ENCODE data around the gene FKBP1B.

FKBP1B gene

DNA sequence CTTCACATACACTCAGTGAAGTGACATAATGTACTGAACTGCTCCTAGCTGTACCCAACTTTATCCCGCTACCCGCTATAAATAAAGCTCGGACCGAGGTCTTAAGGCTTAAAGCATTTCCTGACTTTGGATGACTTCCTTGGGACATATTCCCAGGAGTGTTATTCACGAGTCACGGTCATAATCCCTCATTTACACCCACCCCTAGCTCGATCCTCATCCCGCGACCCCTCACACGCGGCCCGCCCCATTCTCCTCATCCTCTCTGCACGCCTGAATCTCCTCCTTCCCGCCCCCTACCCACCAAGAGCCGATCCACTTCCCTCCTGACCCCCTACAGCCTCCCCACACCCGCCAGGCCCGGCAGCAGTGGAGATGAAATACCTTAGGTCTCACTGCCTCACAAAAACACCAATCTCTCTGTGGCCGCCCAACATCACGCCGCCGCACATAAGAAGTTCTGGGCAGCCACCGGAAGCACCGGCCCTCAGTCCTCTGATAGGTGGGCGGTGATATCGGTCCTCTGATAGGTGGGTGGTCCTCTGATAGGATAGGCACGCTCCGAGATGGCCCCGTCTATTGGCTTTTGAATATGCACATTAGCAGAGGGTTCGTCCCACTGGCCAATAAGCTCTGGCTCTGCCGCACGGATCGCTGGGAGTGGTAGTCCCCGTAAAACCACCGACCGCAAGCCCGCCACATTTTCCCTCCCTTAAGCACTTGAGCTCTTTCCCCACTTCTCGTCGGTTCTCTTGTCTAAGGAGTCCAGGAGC is 2.4 kb upstream of the FKBP1B start, which contains the start of gene WDCP:
Gene WDCP (minus strand): TSS at position 462 of the 773 bp plus-strand sequence. CDS start 7,897 bp downstream, outside the sequence.
- Histone ChIP-seq H3K36me3 (ENCODE audit: control insufficient read depth in 2 of 2, insufficient read depth in 2 of 2, low read length in 2 of 2) (no peaks in the 10 kb centered on the region), H3K27me3 (ENCODE audit: control insufficient read depth in 2 of 2, insufficient read depth in 2 of 2, low read length in 2 of 2) (no peaks in the 10 kb centered on the region), H3K27ac (ENCODE audit: low read depth in 2 of 2, low read length in 2 of 2) (peak within 1 kb of the TSS; percentile 50 to 55), H3K4me1 (ENCODE audit: control insufficient read depth in 2 of 2, insufficient read depth in 2 of 2, low read length in 2 of 2) (peaks cover 5 to 6% of the 10 kb centered on the region in 2 donors), H3K4me3 (ENCODE audit: low read length in 2 of 2) (peak within 1 kb of the TSS; percentile 91 to 94), H3K9me3 (ENCODE audit: control insufficient read depth in 2 of 2, low read length in 2 of 2) (no peaks in the 10 kb centered on the region), H3K9ac (ENCODE audit: low read depth in 1 of 2, low read length in 2 of 2) (peak within 1 kb of the TSS; percentile 84)

DNA sequence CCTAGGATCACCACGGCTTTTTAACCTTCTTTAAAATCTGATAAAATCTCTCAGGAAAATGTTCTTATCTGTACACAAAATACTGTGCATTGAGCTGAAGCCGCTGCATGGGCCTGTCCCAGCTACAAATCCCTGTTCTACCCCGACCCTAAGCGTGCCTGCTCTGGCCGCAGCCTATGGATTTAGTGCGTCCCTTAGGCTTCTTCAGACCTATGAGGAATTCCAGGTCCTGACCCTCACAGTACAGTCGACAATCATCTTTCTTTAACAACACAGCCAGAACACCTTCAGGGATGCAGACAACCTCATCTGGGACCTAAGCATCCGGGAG is 1.9 kb upstream of the FKBP1B start:
- Histone ChIP-seq H3K9me3 (ENCODE audit: control insufficient read depth in 2 of 2, low read length in 2 of 2) (no peaks in the 10 kb centered on the region), H3K36me3 (ENCODE audit: control insufficient read depth in 2 of 2, insufficient read depth in 2 of 2, low read length in 2 of 2) (no peaks in the 10 kb centered on the region)

DNA sequence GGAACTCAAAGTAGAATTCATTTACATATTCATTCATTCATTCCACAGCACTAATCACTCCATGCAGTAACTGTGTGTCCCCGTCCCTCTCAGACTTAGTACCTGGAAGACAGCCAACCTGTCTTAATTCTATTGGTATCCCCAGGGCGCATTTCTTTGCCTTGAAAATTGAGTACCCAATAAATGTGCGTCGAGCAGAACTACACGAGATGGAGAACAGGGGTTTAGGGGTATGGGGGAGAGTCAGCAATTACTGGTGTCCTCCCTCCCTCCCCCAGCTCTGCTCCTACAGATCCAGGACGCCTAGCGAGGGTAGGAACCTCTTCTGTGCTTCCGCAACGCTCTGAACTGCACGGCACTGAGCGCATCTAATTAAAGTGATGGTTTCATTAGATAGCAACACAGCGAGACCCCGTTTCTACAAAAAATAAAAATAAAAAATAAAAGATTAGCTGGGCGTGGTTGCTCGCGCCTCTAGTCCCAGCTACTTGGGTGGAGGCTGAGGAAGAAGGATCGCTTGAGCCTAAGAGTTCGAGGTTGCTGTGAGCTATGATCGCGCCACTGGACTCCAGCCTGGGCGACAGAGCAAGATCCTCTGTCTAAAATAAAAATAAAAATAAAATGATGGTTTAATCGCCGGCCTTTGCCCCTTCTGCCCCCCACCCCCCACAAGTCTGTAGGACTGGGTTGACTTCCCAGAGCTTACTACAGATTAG is 614 bp upstream of the FKBP1B start:
- no peak overlapping the region for H3K27ac ChIP-seq (ENCODE audit: low read depth in 2 of 2, low read length in 2 of 2)
- peak overlapping the region; percentile 26 to 57 for H3K9ac ChIP-seq (ENCODE audit: low read depth in 1 of 2, low read length in 2 of 2)
- no peaks in the 10 kb centered on the region for H3K9me3 ChIP-seq (ENCODE audit: control insufficient read depth in 2 of 2, low read length in 2 of 2)
- H3K36me3 ChIP-seq (ENCODE audit: control insufficient read depth in 2 of 2, insufficient read depth in 2 of 2, low read length in 2 of 2), result no peaks in the 10 kb centered on the region
- H3K27me3 ChIP-seq (ENCODE audit: control insufficient read depth in 2 of 2, insufficient read depth in 2 of 2, low read length in 2 of 2), result no peaks in the 10 kb centered on the region
- peaks cover 5 to 6% of the 10 kb centered on the region in 2 donors for H3K4me1 ChIP-seq (ENCODE audit: control insufficient read depth in 2 of 2, insufficient read depth in 2 of 2, low read length in 2 of 2)
- H3K4me3 ChIP-seq (ENCODE audit: low read length in 2 of 2), result peak overlapping the region; percentile 68 to 69

More for the DNA sequence above, 1.9 kb upstream of the FKBP1B start:
- H3K4me1 ChIP-seq (ENCODE audit: control insufficient read depth in 2 of 2, insufficient read depth in 2 of 2, low read length in 2 of 2), result peaks cover 5 to 6% of the 10 kb centered on the region in 2 donors
- H3K4me3 ChIP-seq (ENCODE audit: low read length in 2 of 2), result peak overlapping the region; percentile 17 to 69
- H3K27me3 ChIP-seq (ENCODE audit: control insufficient read depth in 2 of 2, insufficient read depth in 2 of 2, low read length in 2 of 2), result no peaks in the 10 kb centered on the region
- no peak overlapping the region for H3K27ac ChIP-seq (ENCODE audit: low read depth in 2 of 2, low read length in 2 of 2)
- H3K9ac ChIP-seq (ENCODE audit: low read depth in 1 of 2, low read length in 2 of 2), result peak overlapping the region; percentile 10 to 84

DNA sequence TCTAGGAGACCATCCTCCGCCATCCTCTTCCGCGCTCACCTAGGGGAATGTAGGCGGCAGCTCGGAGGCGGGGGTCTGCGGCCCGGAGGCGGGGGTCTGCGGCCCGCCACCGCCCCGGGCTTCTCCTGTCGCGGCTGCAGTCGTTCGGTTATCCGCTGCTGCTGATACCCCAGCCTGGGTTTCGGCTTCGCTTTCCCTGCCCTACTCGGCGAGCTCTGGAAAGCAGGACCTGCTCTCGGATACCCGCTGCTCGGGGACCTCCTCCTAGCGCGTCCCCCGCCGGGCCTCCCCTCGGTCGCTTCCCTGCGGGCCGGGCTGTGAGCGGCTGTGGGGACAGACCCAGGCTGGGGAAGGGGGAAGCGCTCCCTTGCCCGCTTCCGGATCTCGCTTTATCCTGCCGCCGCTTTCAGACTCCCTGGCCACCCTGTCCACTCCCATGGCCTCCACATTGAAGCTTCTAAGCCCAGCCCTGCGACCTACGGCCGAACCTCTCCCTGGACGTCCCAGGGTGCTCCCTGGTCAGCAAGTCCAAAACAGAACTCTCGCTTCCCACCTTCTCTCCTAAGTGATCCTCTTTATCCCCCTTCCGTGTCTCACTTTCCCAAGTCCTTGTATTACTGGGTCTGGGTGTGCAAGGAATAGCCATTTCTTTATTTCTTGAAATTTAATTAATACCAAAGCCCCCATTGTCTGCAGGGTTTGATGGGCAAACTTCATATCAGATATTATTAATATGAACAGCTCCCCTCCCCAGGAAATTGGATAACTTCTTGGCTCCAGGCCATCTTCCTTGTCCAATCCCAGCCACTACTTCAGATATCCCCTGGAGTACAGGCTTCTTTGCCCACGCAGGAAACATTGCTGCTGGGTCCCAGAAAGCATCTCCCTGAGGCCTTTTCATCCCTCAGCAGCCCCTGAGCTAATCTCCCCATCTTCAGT is 769 bp downstream of the FKBP1B start:
- Histone ChIP-seq H3K9ac (ENCODE audit: low read depth in 1 of 2, low read length in 2 of 2) (peak overlapping the region in 1 of 2 donors; percentile 57), H3K4me3 (ENCODE audit: low read length in 2 of 2) (peak overlapping the region; percentile 68 to 69), H3K27me3 (ENCODE audit: control insufficient read depth in 2 of 2, insufficient read depth in 2 of 2, low read length in 2 of 2) (no peaks in the 10 kb centered on the region), H3K9me3 (ENCODE audit: control insufficient read depth in 2 of 2, low read length in 2 of 2) (no peaks in the 10 kb centered on the region), H3K27ac (ENCODE audit: low read depth in 2 of 2, low read length in 2 of 2) (no peak overlapping the region), H3K36me3 (ENCODE audit: control insufficient read depth in 2 of 2, insufficient read depth in 2 of 2, low read length in 2 of 2) (no peaks in the 10 kb centered on the region), H3K4me1 (ENCODE audit: control insufficient read depth in 2 of 2, insufficient read depth in 2 of 2, low read length in 2 of 2) (peaks cover 5 to 6% of the 10 kb centered on the region in 2 donors)

DNA sequence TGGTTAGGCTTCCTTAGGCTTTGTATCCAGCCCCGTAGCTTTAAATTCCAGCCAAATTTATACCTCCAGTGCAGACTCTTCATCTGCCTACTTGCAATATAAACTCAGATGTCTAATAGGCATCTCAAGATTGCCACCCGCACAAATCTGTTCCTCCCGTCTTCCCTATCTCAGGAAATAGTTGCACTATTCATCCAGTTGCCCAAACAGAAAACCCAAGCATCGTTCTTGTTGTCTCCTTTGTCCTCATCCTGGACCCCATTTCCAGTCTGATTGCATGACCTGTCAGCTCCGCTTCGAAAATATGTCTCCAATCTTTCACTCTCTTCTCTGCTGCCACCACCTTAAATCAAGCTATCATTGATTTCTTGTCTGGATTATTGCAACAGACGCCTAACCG is 2.3 kb downstream of the FKBP1B start:
- H3K4me3 ChIP-seq (ENCODE audit: low read length in 2 of 2), result no peak overlapping the region
- no peak overlapping the region for H3K27ac ChIP-seq (ENCODE audit: low read depth in 2 of 2, low read length in 2 of 2)
- no peak overlapping the region for H3K9ac ChIP-seq (ENCODE audit: low read depth in 1 of 2, low read length in 2 of 2)
- no peaks in the 10 kb centered on the region for H3K27me3 ChIP-seq (ENCODE audit: control insufficient read depth in 2 of 2, insufficient read depth in 2 of 2, low read length in 2 of 2)
- H3K4me1 ChIP-seq (ENCODE audit: control insufficient read depth in 2 of 2, insufficient read depth in 2 of 2, low read length in 2 of 2), result peaks cover 5 to 6% of the 10 kb centered on the region in 2 donors
- no peaks in the 10 kb centered on the region for H3K9me3 ChIP-seq (ENCODE audit: control insufficient read depth in 2 of 2, low read length in 2 of 2)
- H3K36me3 ChIP-seq (ENCODE audit: control insufficient read depth in 2 of 2, insufficient read depth in 2 of 2, low read length in 2 of 2), result no peaks in the 10 kb centered on the region

DNA sequence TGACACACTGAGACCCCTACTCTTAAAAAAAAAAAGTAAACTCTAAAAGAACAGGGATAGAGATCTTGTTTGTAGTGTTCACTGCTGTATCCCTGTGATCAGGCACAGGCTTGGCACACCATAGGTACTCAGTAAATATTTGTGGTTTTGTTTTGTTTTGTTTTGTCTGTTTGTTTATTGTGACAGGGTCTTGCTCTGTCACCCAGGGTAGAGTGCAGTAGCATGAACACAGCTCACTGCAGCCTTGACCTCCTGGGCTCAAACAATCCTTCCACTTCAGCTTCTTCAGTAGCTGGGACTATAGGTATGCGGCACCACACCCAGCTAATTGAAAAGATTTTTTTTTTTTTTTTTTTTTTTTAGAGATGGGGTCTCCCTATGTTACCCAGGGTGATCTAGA is 3.4 kb downstream of the FKBP1B start:
- no peaks in the 10 kb centered on the region for H3K27me3 ChIP-seq (ENCODE audit: control insufficient read depth in 2 of 2, insufficient read depth in 2 of 2, low read length in 2 of 2)
- no peak overlapping the region for H3K4me3 ChIP-seq (ENCODE audit: low read length in 2 of 2)
- no peaks in the 10 kb centered on the region for H3K9me3 ChIP-seq (ENCODE audit: control insufficient read depth in 2 of 2, low read length in 2 of 2)
- no peak overlapping the region for H3K27ac ChIP-seq (ENCODE audit: low read depth in 2 of 2, low read length in 2 of 2)
- H3K36me3 ChIP-seq (ENCODE audit: control insufficient read depth in 2 of 2, insufficient read depth in 2 of 2, low read length in 2 of 2), result no peaks in the 10 kb centered on the region
- no peak overlapping the region for H3K9ac ChIP-seq (ENCODE audit: low read depth in 1 of 2, low read length in 2 of 2)
- peaks cover 2 to 6% of the 10 kb centered on the region in 2 donors for H3K4me1 ChIP-seq (ENCODE audit: control insufficient read depth in 2 of 2, insufficient read depth in 2 of 2, low read length in 2 of 2)

DNA sequence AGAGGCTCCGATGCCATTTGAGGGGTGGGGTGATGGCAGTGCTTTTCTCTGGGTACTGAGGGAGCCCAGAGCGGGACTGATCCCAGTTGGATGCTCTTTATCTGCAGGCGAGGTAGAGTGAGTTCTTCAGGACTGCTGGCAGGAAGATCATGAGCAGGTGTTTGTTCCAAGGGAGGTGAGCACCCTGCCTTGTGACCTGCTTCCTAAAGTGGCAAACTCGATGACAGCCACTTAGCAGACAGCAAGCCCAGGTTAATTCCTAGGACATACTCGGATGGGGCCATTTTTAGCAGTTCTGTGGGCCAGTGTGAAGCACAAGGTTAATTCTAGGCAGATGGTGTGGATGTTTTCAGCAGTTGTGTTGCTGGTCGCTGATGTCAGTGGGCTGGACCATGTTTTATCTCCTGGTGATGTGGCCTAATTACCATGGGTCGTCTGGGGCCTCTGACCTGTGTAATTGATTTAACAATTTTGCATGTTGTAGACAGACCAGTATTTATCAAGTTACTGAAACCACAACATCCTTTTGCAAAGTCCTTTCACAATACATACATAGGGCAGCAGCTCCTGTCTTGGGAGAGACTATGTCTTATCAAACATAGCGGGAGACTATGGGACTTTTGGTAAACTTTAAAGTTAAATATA is 4.9 kb downstream of the FKBP1B start:
- Histone ChIP-seq H3K27ac (ENCODE audit: low read depth in 2 of 2, low read length in 2 of 2) (no peak overlapping the region), H3K36me3 (ENCODE audit: control insufficient read depth in 2 of 2, insufficient read depth in 2 of 2, low read length in 2 of 2) (no peaks in the 10 kb centered on the region), H3K9ac (ENCODE audit: low read depth in 1 of 2, low read length in 2 of 2) (no peak overlapping the region), H3K4me3 (ENCODE audit: low read length in 2 of 2) (no peak overlapping the region), H3K9me3 (ENCODE audit: control insufficient read depth in 2 of 2, low read length in 2 of 2) (no peaks in the 10 kb centered on the region), H3K4me1 (ENCODE audit: control insufficient read depth in 2 of 2, insufficient read depth in 2 of 2, low read length in 2 of 2) (no peaks in the 10 kb centered on the region), H3K27me3 (ENCODE audit: control insufficient read depth in 2 of 2, insufficient read depth in 2 of 2, low read length in 2 of 2) (no peaks in the 10 kb centered on the region)

DNA sequence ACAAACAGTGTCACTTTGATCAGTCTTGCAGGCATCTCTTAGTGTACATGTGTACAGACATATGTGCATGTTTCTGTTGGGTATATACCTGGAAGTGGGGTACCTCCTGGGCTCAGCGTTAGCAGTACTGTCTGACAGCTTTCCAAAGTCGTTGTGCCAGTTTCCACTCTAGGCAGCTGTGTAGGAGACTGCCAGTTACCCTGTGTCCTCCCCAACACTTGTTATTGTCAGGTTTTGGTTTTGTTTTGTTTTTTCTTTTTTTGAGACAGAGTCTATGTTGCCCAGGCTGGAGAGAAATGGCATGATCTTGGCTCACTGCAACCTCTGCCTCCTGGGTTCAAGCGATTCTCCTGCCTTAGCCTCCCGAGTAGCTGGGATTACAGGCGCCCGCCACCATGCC is 6.2 kb downstream of the FKBP1B start:
- Histone ChIP-seq H3K9me3 (ENCODE audit: control insufficient read depth in 2 of 2, low read length in 2 of 2) (no peaks in the 10 kb centered on the region), H3K36me3 (ENCODE audit: control insufficient read depth in 2 of 2, insufficient read depth in 2 of 2, low read length in 2 of 2) (no peaks in the 10 kb centered on the region), H3K9ac (ENCODE audit: low read depth in 1 of 2, low read length in 2 of 2) (no peak overlapping the region), H3K27me3 (ENCODE audit: control insufficient read depth in 2 of 2, insufficient read depth in 2 of 2, low read length in 2 of 2) (no peaks in the 10 kb centered on the region), H3K4me1 (ENCODE audit: control insufficient read depth in 2 of 2, insufficient read depth in 2 of 2, low read length in 2 of 2) (no peaks in the 10 kb centered on the region), H3K4me3 (ENCODE audit: low read length in 2 of 2) (no peak overlapping the region), H3K27ac (ENCODE audit: low read depth in 2 of 2, low read length in 2 of 2) (no peak overlapping the region)

DNA sequence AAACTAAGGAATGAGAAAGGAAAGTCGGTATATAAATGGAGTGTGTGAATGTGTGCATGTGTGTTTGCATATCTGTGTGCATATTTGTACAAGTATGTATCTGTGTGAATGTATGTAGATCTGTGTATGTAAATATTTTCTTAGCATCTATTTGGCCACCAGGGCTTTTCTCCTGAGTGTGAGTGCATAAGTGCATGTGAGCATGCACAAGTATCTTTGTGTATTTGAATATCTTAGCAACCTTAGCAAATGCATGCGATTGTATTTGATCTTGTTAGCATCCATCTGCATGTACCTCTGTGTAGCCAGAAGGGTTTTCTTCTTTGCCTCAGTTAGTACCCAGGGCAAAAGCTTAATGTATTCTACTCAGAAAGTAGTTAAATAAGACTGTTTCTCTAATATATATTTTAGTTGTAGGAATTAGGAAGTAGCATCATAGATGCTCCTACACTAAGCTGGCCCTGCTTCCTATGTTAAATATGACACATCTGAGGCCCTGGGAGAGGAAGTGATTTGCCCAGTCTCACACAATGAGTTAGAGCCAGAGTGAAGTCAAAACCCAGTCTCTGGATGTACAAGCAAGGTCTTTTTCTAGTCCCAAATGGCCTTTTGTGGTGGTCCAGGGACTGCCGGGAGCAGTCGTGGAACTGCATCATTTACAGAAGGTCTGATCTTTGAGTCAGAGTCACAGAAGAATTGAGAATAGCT is 9.2 kb downstream of the FKBP1B start:
- H3K9me3 ChIP-seq (ENCODE audit: control insufficient read depth in 2 of 2, low read length in 2 of 2), result no peaks in the 10 kb centered on the region

More for the DNA sequence above, 9.2 kb downstream of the FKBP1B start:
- no peak overlapping the region for H3K27ac ChIP-seq (ENCODE audit: low read depth in 2 of 2, low read length in 2 of 2)
- H3K9ac ChIP-seq (ENCODE audit: low read depth in 1 of 2, low read length in 2 of 2), result no peak overlapping the region
- no peak overlapping the region for H3K4me3 ChIP-seq (ENCODE audit: low read length in 2 of 2)
- H3K27me3 ChIP-seq (ENCODE audit: control insufficient read depth in 2 of 2, insufficient read depth in 2 of 2, low read length in 2 of 2), result no peaks in the 10 kb centered on the region
- H3K36me3 ChIP-seq (ENCODE audit: control insufficient read depth in 2 of 2, insufficient read depth in 2 of 2, low read length in 2 of 2), result peaks cover 0 to 3% of the 10 kb centered on the region in 2 donors
- no peaks in the 10 kb centered on the region for H3K4me1 ChIP-seq (ENCODE audit: control insufficient read depth in 2 of 2, insufficient read depth in 2 of 2, low read length in 2 of 2)
